Endodermal cell (in vitro differentiated cells): Measurements from ENCODE around the gene TMOD1. TPM values are rescaled to one million over a fixed set of nuclear protein-coding genes. Genes with fewer than 3 reads are reported as not detected.

ENCODE experiments used
- DNase-seq: peaks from one replicate; pipeline ENCODE4 v3.0.0-alpha.2; 2017
- H3K27ac ChIP-seq: 2 replicates; pipeline ENCODE4 v1.5.1; 2013; ENCODE audit warnings: mild to moderate bottlenecking, low read depth, low read length, moderate library complexity
- H3K27me3 ChIP-seq: 2 replicates; pipeline ENCODE4 v1.6.1; 2013; ENCODE audit warnings: mild to moderate bottlenecking, low read length, moderate library complexity; ENCODE audit not compliant: insufficient read depth, control insufficient read depth, poor library complexity, severe bottlenecking
- H3K36me3 ChIP-seq: 2 replicates; pipeline ENCODE4 v1.7.0; 2013; ENCODE audit warnings: mild to moderate bottlenecking, low read length, moderate library complexity; ENCODE audit not compliant: control insufficient read depth, insufficient read depth
- H3K4me1 ChIP-seq: one replicate; pipeline ENCODE4 v1.7.0; 2013; ENCODE audit warnings: low read length; ENCODE audit not compliant: control insufficient read depth, insufficient read depth
- H3K4me3 ChIP-seq: 2 replicates; pipeline ENCODE4 v1.5.1; 2013; ENCODE audit warnings: mild to moderate bottlenecking, low read length, moderate library complexity
- H3K9ac ChIP-seq: 2 replicates; pipeline ENCODE4 v1.6.1; 2013; ENCODE audit warnings: mild to moderate bottlenecking, low read length, moderate library complexity; ENCODE audit not compliant: poor library complexity, severe bottlenecking; ENCODE audit errors: extremely low read depth
- H3K9me3 ChIP-seq: 2 replicates; pipeline ENCODE4 v1.6.1; 2013; ENCODE audit warnings: mild to moderate bottlenecking, low read length, moderate library complexity; ENCODE audit not compliant: control insufficient read depth
- H3K27ac Mint-ChIP-seq: 2 replicates; pipeline ENCODE4 v1.8.0; 2020; ENCODE audit warnings: mixed read lengths
- H3K27me3 Mint-ChIP-seq: 2 replicates; pipeline ENCODE4 v1.8.0; 2021; ENCODE audit warnings: mild to moderate bottlenecking, mixed read lengths; ENCODE audit not compliant: insufficient read depth
- H3K36me3 Mint-ChIP-seq: 2 replicates; pipeline ENCODE4 v1.8.0; 2020; ENCODE audit warnings: low read depth, mixed read lengths
- H3K4me1 Mint-ChIP-seq: 2 replicates; pipeline ENCODE4 v1.8.0; 2020; ENCODE audit warnings: mixed read lengths
- H3K4me3 Mint-ChIP-seq: 2 replicates; pipeline ENCODE4 v1.8.0; 2020; ENCODE audit warnings: mild to moderate bottlenecking, moderate library complexity, mixed read lengths
- H3K9me3 Mint-ChIP-seq: 2 replicates; pipeline ENCODE4 v1.8.0; 2020; ENCODE audit warnings: mild to moderate bottlenecking, mixed read lengths
- WGBS, 2 experiments: methylation state at CpG; one replicate each; pipeline versions ENCODE4 v1.1.5 to v1.1.7; 2013; ENCODE audit warnings: missing lambda C conversion rate in 2 of 2, mixed read lengths in 1 of 2; ENCODE audit not compliant: insufficient coverage in 1 of 2, insufficient read length in 1 of 2; 5-methylcytosine and 5-hydroxymethylcytosine counted together
- total RNA-seq, 2 donors: library from RNA; stranded (reverse); fragmentation: NEBNext Ultra II Directional in 1 of 2; extraction: Animal tissue kit (Norgen Biotek cat#: 25700) in 1 of 2; gene quantifications; 2 replicates in 1 of 2; 3 replicates in 1 of 2; pipeline ENCODE4 v1.2.1, GENCODE V29; 2021
- TF ChIP-seq, protein P1 (sequence below): fragments of 200-600 bp; sonication (generic); conservative IDR thresholded peaks from 2 replicates; pipeline ENCODE4 v1.5.0; 2021; ENCODE audit warnings: antibody characterized with exemption, mild to moderate bottlenecking

TMOD1 gene
- total RNA-seq, 2 donors from 2014 or later, result 3.6 to 7.1 TPM

DNA sequence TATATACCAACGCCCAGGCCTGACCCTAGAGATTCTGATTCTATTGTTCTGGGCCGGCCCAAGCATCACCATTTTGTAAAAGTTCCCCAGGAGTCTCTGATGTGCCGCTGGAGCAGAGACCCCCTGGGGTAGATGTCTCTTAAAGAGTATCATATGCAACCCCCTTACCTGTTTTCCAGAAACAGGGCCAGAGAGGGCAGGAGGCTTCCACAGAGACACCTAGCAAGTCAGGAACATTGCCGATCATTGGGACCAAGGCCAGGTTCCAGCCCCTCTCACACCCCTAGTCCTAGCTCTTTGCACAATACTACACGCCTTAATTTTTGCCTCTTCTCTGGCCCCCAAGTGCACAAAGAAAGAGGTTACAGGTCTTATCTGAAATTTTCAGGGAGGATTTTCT, 63.8 kb downstream of the TMOD1 start:
- TF ChIP-seq, protein P1, sequence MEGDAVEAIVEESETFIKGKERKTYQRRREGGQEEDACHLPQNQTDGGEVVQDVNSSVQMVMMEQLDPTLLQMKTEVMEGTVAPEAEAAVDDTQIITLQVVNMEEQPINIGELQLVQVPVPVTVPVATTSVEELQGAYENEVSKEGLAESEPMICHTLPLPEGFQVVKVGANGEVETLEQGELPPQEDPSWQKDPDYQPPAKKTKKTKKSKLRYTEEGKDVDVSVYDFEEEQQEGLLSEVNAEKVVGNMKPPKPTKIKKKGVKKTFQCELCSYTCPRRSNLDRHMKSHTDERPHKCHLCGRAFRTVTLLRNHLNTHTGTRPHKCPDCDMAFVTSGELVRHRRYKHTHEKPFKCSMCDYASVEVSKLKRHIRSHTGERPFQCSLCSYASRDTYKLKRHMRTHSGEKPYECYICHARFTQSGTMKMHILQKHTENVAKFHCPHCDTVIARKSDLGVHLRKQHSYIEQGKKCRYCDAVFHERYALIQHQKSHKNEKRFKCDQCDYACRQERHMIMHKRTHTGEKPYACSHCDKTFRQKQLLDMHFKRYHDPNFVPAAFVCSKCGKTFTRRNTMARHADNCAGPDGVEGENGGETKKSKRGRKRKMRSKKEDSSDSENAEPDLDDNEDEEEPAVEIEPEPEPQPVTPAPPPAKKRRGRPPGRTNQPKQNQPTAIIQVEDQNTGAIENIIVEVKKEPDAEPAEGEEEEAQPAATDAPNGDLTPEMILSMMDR, result no peak
- Mint-ChIP-seq H3K27me3 (peaks cover 6% of the 10 kb centered on the region), H3K4me3 (no peak overlapping the region), H3K36me3 (peaks cover 4% of the 10 kb centered on the region), H3K27ac (peak overlapping the region; percentile 10), H3K9me3 (no peaks in the 10 kb centered on the region), H3K4me1 (peaks cover 14% of the 10 kb centered on the region)
- H3K4me1 ChIP-seq, result no peaks in the 10 kb centered on the region
- 83 to 90% methylated on average over 3 to 5 of the region's 5 CpGs for WGBS, 2 experiments
- DNase-seq, result peak; percentile 40
- no peaks in the 10 kb centered on the region for H3K36me3 ChIP-seq
- no peak overlapping the region for H3K9ac ChIP-seq
- H3K4me3 ChIP-seq, result no peak overlapping the region
- H3K9me3 ChIP-seq, result no peaks in the 10 kb centered on the region
- no peak overlapping the region for H3K27ac ChIP-seq
- no peaks in the 10 kb centered on the region for H3K27me3 ChIP-seq

GRCh38 chr9:97567182-97567893, 65.9 kb downstream of the TMOD1 start:
- H3K9me3 ChIP-seq, result no peaks in the 10 kb centered on the region
- peaks cover 4% of the 10 kb centered on the region for H3K27me3 Mint-ChIP-seq
- H3K27ac Mint-ChIP-seq, result no peak overlapping the region
- H3K36me3 Mint-ChIP-seq, result peaks cover 7% of the 10 kb centered on the region
- H3K27me3 ChIP-seq, result no peaks in the 10 kb centered on the region
- H3K36me3 ChIP-seq, result no peaks in the 10 kb centered on the region
- no peak overlapping the region for H3K4me3 Mint-ChIP-seq
- no peak for DNase-seq
- no peak overlapping the region for H3K27ac ChIP-seq
- no peaks in the 10 kb centered on the region for H3K9me3 Mint-ChIP-seq
- H3K4me3 ChIP-seq, result no peak overlapping the region
- TF ChIP-seq, protein P1, result no peak
- WGBS, 2 experiments, result 79 to 82% methylated on average over 8 to 9 of the region's 9 CpGs
- no peak overlapping the region for H3K9ac ChIP-seq
- H3K4me1 Mint-ChIP-seq, result peaks cover 14% of the 10 kb centered on the region
- H3K4me1 ChIP-seq, result no peaks in the 10 kb centered on the region

GRCh38 chr9:97567894-97568202, 66.4 kb downstream of the TMOD1 start:
- H3K27ac Mint-ChIP-seq, result no peak overlapping the region
- peaks cover 4% of the 10 kb centered on the region for H3K27me3 Mint-ChIP-seq
- H3K4me1 Mint-ChIP-seq, result peaks cover 14% of the 10 kb centered on the region
- no peaks in the 10 kb centered on the region for H3K4me1 ChIP-seq
- TF ChIP-seq, protein P1, result no peak
- H3K9me3 ChIP-seq, result no peaks in the 10 kb centered on the region
- WGBS, 2 experiments, result 85 to 86% methylated on average over 4 of the region's 4 CpGs
- peaks cover 7% of the 10 kb centered on the region for H3K36me3 Mint-ChIP-seq
- DNase-seq, result no peak
- no peak overlapping the region for H3K9ac ChIP-seq
- H3K4me3 Mint-ChIP-seq, result no peak overlapping the region
- H3K36me3 ChIP-seq, result no peaks in the 10 kb centered on the region
- no peak overlapping the region for H3K4me3 ChIP-seq
- no peak overlapping the region for H3K27ac ChIP-seq
- no peaks in the 10 kb centered on the region for H3K9me3 Mint-ChIP-seq
- no peaks in the 10 kb centered on the region for H3K27me3 ChIP-seq
